ENCODE data around the gene KEAP1.
"Not testable (repeated sequence)": the region's sequence is repeated elsewhere in the genome, so short reads cannot be mapped to it uniquely, and the experiment has no call there.

The KEAP1 gene

DNA sequence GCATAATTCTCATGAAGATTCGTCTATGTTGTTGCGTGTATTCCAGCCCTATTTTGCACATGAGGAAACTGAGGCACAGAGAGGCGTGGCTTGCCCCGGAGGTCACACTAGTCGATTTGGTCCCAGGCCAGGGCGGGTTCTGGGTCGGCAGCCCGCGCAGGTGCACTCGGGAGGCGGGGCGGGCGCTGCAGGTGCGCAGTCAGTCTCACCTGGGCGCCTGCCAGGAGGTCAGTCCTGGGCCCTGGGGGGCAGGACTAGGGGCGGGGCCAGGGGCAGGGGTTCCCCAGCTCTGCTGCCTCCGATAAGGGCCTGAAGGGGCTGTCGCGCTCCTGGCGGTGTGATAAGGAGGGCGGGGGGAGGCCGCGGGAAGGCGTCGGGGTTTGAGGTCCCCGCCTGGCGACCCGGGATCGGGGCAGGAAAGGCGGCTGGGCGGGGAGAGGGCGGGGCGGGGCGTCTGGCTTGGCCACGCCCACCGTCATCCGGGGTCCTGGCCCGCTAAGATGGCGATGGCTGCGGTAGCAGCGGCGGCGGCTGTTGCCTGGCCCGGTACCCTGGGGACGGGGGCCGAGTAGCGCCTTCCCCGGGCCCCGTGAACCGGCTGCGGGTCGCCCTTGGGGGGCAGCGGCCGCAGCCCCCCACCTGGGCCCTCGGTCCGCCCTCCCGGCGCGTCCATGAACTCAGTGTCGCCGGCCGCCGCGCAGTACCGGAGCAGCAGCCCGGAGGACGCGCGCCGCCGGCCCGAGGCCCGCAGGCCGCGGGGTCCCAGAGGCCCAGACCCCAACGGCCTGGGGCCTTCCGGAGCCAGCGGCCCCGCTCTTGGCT is 40.5 kb upstream of the KEAP1 start, which contains the start of gene ATG4D:
Gene ATG4D (plus strand): TSS at position 485 of the 822 bp plus-strand sequence. CDS start 187 bp downstream, at position 672.
- Histone ChIP-seq H3K36me3 (ENCODE audit: insufficient read depth, low read length) (peaks cover 19% of the 10 kb centered on the region), H3K9ac (ENCODE audit: low read depth, low read length) (peak within 1 kb of the TSS; percentile 89), H3K4me1 (ENCODE audit: insufficient read depth, low read length) (no peaks in the 10 kb centered on the region), H3K27ac (ENCODE audit: low read depth, low read length) (peak within 1 kb of the TSS; percentile 55), H3K9me3 (ENCODE audit: insufficient read depth, low read depth, low read length) (no peaks in the 10 kb centered on the region), H3K27me3 (ENCODE audit: insufficient read depth, low read length) (no peaks in the 10 kb centered on the region), H3K4me3 (ENCODE audit: low read length) (peak within 1 kb of the TSS; percentile 96)
- 3% methylated on average over 79 of the region's 79 CpGs for WGBS

DNA sequence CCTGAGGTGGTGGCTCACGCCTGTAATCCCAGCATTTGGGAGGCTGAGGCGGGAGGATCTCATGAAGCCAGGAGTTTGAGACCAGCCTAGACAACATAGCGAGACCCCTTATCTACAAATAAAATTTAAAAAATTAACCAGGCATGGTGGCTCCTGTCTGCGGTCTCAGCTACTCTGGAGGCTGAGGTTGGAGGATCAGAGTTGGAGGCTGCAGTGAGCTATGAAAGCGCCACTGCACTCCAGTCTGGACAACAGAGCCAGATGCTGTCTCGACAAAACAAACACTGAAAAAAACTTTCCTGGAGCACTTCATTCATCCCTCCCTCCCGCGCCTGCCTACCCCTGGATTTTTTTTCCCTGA is 39.9 kb upstream of the KEAP1 start:
- Histone ChIP-seq H3K27me3 (ENCODE audit: insufficient read depth, low read length) (no peaks in the 10 kb centered on the region), H3K9ac (ENCODE audit: low read depth, low read length) (no peak overlapping the region), H3K36me3 (ENCODE audit: insufficient read depth, low read length) (peaks cover 13% of the 10 kb centered on the region), H3K9me3 (ENCODE audit: insufficient read depth, low read depth, low read length) (no peaks in the 10 kb centered on the region), H3K27ac (ENCODE audit: low read depth, low read length) (no peak overlapping the region), H3K4me1 (ENCODE audit: insufficient read depth, low read length) (no peaks in the 10 kb centered on the region), H3K4me3 (ENCODE audit: low read length) (peak overlapping the region; percentile 96)
- WGBS: 80% methylated on average over 8 of the region's 8 CpGs

DNA sequence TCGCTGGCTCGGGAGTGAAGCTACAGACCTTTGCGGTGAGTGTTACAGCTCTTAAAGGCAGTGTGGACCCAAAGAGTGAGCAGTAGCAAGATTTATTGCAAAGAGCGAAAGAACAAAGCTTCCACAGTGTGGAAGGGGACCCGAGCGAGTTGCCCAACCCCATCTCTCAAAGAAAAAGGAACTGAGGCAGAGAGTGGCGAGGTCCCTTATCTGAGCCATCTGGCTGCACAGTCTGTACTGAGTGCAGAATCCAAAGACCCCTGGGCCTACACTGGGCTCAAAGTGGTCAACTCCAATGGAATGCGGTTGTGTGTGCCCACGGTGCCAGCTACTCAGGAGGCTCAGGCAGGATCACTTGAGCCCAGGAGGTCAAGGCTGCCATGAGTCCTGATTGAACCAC is 35.9 kb upstream of the KEAP1 start:
- H3K9ac ChIP-seq (ENCODE audit: low read depth, low read length); H3K27ac ChIP-seq (ENCODE audit: low read depth, low read length); H3K27me3 ChIP-seq (ENCODE audit: insufficient read depth, low read length); H3K36me3 ChIP-seq (ENCODE audit: insufficient read depth, low read length); H3K4me1 ChIP-seq (ENCODE audit: insufficient read depth, low read length); H3K9me3 ChIP-seq (ENCODE audit: insufficient read depth, low read depth, low read length); H3K4me3 ChIP-seq (ENCODE audit: low read length): not testable (repeated sequence)
- WGBS: 88% methylated on average over 9 of the region's 9 CpGs

DNA sequence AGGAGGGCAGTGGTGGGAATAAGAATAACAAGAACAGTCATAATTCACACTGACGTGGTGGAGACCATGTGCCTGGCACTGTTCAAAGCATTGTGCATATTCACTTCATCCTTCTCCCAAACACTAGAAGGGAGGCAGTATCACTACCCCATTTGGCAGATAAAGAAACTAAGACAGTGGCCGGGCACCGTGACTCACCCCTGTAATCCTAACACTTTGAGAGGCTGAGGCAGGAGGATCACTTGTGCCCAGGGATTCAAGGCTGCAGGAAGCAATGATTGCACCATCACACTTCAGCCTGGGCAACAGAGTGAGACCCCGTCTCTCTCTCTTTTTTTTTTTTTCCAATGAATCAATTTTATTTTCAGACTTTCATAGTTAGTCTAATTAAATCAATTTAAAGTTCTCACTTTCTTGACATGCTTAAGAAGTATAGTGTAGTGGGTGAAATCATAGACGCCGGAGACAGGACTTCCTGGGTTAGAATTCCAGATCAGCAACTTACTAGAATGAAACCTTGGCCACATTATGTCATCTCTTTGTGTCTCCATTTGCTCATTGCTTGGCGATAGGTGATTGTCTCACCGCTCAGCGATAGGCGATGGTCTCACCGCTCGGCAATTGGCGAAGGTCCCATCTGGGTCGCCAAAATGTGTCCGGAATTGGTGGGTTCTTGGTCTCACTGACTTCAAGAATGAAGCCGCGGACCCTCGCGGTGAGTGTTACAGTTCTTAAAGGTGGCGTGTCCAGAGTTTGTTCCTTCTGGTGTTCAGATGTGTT is 35.2 kb upstream of the KEAP1 start:
- H3K27me3 ChIP-seq (ENCODE audit: insufficient read depth, low read length): no peaks in the 10 kb centered on the region; the same call in 1 of the 2 replicates
- no peaks in the 10 kb centered on the region for H3K36me3 ChIP-seq (ENCODE audit: insufficient read depth, low read length)
- no peak overlapping the region for H3K4me3 ChIP-seq (ENCODE audit: low read length)
- no peak overlapping the region for H3K27ac ChIP-seq (ENCODE audit: low read depth, low read length)
- WGBS: 91% methylated on average over 20 of the region's 20 CpGs
- no peaks in the 10 kb centered on the region for H3K9me3 ChIP-seq (ENCODE audit: insufficient read depth, low read depth, low read length)
- H3K4me1 ChIP-seq (ENCODE audit: insufficient read depth, low read length): no peaks in the 10 kb centered on the region
- no peak overlapping the region for H3K9ac ChIP-seq (ENCODE audit: low read depth, low read length)

DNA sequence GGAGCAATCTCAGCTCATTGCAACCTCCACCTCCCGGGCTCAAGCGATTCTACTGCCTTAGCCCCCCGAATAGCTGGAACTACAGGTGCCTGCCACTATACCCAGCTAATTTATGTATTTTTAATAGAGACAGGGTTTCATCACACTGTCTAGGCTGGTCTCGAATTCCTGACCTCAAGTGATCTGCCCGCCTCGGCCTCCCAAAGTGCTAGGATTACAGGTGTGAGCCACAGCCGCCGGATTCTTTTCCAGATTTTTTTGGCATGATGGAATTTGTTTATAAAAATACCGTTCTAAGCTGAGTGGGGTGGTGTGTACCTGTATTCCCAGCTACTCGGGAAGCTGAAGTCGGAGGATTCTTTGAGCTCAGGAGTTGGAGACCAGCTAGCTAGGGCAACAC is 34.5 kb upstream of the KEAP1 start:
- H3K9ac ChIP-seq (ENCODE audit: low read depth, low read length): no peak overlapping the region
- no peaks in the 10 kb centered on the region for H3K36me3 ChIP-seq (ENCODE audit: insufficient read depth, low read length)
- 91% methylated on average over 11 of the region's 11 CpGs for WGBS
- no peak overlapping the region for H3K4me3 ChIP-seq (ENCODE audit: low read length)
- H3K4me1 ChIP-seq (ENCODE audit: insufficient read depth, low read length): no peaks in the 10 kb centered on the region
- H3K9me3 ChIP-seq (ENCODE audit: insufficient read depth, low read depth, low read length): no peaks in the 10 kb centered on the region
- no peaks in the 10 kb centered on the region; the same call in 1 of the 2 replicates for H3K27me3 ChIP-seq (ENCODE audit: insufficient read depth, low read length)
- H3K27ac ChIP-seq (ENCODE audit: low read depth, low read length): no peak overlapping the region

DNA sequence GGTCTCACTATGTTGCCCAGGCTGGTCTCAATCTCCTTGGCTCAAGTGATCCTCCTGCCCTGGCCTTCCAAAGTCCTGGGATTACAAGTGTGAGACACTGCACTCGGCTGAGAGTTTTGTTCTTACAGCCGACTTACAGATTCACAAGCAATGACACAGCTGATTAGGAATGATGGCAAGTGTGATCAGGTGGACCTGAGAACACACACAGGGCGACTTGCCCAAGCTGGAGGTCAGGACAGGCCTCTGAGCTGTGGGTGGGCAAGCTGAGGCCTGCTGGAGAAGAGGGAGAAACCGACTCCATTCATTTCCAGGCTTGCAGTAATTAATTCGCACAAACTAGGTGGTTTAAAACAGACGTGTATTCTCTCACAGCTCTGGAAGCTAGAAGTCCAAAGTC is 32.5 kb upstream of the KEAP1 start:
- Histone ChIP-seq H3K9ac (ENCODE audit: low read depth, low read length) (no peak overlapping the region), H3K4me1 (ENCODE audit: insufficient read depth, low read length) (no peaks in the 10 kb centered on the region), H3K9me3 (ENCODE audit: insufficient read depth, low read depth, low read length) (no peaks in the 10 kb centered on the region), H3K27ac (ENCODE audit: low read depth, low read length) (no peak overlapping the region), H3K4me3 (ENCODE audit: low read length) (no peak overlapping the region), H3K36me3 (ENCODE audit: insufficient read depth, low read length) (no peaks in the 10 kb centered on the region), H3K27me3 (ENCODE audit: insufficient read depth, low read length) (no peaks in the 10 kb centered on the region; the same call in 1 of the 2 replicates)
- 84% methylated on average over 6 of the region's 6 CpGs for whole genome bisulfite sequencing

DNA sequence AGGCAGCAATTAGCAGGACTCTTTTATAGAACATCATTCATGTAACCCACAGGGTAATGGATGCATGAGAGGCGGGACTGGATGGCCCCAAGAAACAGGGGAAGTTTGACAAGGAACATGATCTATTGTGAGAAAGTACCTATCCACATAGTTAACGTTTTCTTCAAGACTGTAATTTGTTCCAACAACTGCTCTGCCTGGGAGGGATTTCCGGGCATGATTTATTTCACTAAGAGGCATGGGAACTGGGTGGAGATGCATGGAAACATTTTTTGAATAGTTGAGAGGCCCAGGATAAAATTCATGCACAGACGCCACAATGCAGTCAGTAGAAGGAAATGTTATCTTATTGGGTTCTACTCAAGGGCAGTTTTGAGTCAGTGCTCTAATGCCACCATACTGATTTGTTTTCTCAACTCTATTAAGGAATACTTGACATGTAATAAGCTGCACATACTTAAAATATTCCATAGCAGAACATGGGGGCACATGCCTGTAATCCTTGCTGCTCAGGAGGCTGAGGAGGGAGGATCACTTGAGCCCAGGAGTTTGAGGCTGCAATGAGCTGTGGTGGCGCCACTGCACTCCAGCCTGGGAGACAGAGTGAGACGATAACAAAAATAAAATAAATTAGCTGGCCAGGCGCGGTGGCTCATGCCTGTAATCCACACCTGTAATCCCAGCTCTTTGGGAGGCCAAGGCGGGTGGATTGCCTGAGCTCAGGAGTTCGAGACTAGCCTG is 30.7 kb upstream of the KEAP1 start:
- Histone ChIP-seq H3K27me3 (ENCODE audit: insufficient read depth, low read length) (no peaks in the 10 kb centered on the region; the same call in 1 of the 2 replicates), H3K36me3 (ENCODE audit: insufficient read depth, low read length) (no peaks in the 10 kb centered on the region), H3K27ac (ENCODE audit: low read depth, low read length) (no peak overlapping the region), H3K4me3 (ENCODE audit: low read length) (no peak overlapping the region), H3K9ac (ENCODE audit: low read depth, low read length) (no peak overlapping the region), H3K9me3 (ENCODE audit: insufficient read depth, low read depth, low read length) (no peaks in the 10 kb centered on the region), H3K4me1 (ENCODE audit: insufficient read depth, low read length) (no peaks in the 10 kb centered on the region)
- 90% methylated on average over 10 of the region's 10 CpGs for WGBS

DNA sequence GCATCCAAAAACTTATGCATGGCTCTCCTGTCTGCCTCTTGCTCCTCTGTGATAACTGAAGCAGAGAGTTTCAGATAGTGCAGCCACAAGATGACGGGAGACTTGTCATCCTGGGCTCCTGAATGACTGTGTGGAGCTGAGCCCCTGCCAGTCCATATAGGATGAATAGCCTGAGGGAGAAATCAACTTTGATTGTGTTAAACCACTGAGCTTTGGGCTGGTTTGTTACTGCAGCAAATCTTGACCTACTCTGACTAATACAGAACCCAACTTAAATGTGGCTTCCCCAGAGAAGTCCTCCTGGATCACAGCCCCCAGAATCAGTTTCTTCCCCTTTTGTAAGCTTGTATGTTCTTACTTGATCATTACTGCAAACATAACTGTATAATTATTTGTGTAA is 29.3 kb upstream of the KEAP1 start:
- WGBS: 89% methylated on average over 1 of the region's 1 CpG
- Histone ChIP-seq H3K4me3 (ENCODE audit: low read length) (no peak overlapping the region), H3K9me3 (ENCODE audit: insufficient read depth, low read depth, low read length) (no peaks in the 10 kb centered on the region), H3K4me1 (ENCODE audit: insufficient read depth, low read length) (no peaks in the 10 kb centered on the region), H3K27ac (ENCODE audit: low read depth, low read length) (no peak overlapping the region), H3K36me3 (ENCODE audit: insufficient read depth, low read length) (no peaks in the 10 kb centered on the region), H3K27me3 (ENCODE audit: insufficient read depth, low read length) (no peaks in the 10 kb centered on the region; the same call in 1 of the 2 replicates), H3K9ac (ENCODE audit: low read depth, low read length) (no peak overlapping the region)

DNA sequence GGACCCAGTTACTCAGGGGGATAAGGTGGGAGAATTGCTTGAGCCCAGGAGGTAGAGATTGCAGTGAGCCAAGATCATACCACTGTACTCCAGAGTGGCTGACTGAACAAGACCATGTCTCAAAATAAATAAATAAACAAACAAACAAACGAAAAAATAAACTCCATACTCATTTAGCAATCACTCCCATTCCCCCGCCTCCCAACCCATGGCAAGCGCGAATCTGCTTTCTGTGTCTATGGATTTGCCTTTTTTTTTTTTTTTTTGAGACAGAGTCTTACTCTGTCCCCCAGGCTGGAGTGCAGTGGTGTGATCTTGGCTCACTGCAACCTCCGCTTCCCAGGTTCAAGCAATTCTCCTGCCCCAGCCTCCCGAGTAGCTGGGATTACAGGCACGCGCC is 23.7 kb upstream of the KEAP1 start:
- not testable (repeated sequence) for H3K36me3 ChIP-seq (ENCODE audit: insufficient read depth, low read length); H3K9ac ChIP-seq (ENCODE audit: low read depth, low read length); H3K4me3 ChIP-seq (ENCODE audit: low read length); H3K9me3 ChIP-seq (ENCODE audit: insufficient read depth, low read depth, low read length); H3K4me1 ChIP-seq (ENCODE audit: insufficient read depth, low read length); H3K27me3 ChIP-seq (ENCODE audit: insufficient read depth, low read length); H3K27ac ChIP-seq (ENCODE audit: low read depth, low read length)
- 90% methylated on average over 8 of the region's 8 CpGs for WGBS

DNA sequence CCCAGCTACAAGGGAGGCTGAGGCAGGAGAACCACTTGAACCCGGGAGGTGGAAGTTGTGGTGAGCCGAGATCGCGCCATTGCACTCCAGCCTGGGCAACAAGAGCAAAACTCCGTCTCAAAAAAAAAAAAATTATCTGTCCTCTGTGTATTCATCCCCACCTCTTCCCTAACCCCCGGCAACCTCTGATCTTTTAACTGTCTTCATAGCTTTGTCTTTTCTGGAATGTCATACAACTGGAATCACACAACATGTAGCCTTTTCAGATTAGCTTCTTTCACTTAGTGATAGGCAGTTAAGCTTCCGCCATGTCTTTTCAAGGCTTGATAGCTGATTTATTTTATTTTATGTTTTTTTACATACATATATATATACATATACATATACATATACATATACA is 22.5 kb upstream of the KEAP1 start:
- Histone ChIP-seq H3K27me3 (ENCODE audit: insufficient read depth, low read length) (no peaks in the 10 kb centered on the region), H3K4me3 (ENCODE audit: low read length) (no peak overlapping the region), H3K9ac (ENCODE audit: low read depth, low read length) (no peak overlapping the region), H3K4me1 (ENCODE audit: insufficient read depth, low read length) (no peaks in the 10 kb centered on the region), H3K9me3 (ENCODE audit: insufficient read depth, low read depth, low read length) (no peaks in the 10 kb centered on the region), H3K36me3 (ENCODE audit: insufficient read depth, low read length) (no peaks in the 10 kb centered on the region), H3K27ac (ENCODE audit: low read depth, low read length) (no peak overlapping the region)
- WGBS: 93% methylated on average over 6 of the region's 7 CpGs

DNA sequence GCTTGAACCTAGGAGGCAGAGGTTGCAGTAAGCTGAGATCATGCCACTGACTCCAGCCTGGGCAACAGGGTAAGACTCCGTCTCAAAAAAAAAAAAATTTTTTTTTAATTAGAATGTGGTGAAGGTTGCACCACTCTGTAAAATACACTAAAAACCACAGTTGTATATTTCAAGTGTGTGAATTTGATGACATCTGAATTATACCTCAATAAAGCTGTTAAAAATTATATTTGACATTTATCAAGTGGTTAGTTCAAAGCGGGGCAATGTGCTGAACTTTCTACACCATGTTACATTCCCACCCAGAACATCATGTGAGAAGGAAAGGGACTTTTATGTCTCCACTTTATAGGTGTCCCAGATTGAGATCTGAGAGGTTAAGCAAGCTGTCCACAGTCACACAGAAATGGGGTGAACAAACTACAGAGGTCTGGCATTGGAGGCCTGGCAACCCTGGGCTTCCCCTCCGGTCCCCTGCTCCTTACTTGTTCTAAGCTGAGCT is 20.0 kb upstream of the KEAP1 start:
- 91% methylated on average over 1 of the region's 3 CpGs for WGBS
- no peak overlapping the region for H3K9ac ChIP-seq (ENCODE audit: low read depth, low read length)
- no peaks in the 10 kb centered on the region for H3K9me3 ChIP-seq (ENCODE audit: insufficient read depth, low read depth, low read length)
- no peaks in the 10 kb centered on the region for H3K36me3 ChIP-seq (ENCODE audit: insufficient read depth, low read length)
- no peak overlapping the region for H3K4me3 ChIP-seq (ENCODE audit: low read length)
- H3K27me3 ChIP-seq (ENCODE audit: insufficient read depth, low read length): peaks cover 18% of the 10 kb centered on the region
- H3K27ac ChIP-seq (ENCODE audit: low read depth, low read length): no peak overlapping the region
- 0 out of 2 replicates have a peak, but pooled peaks cover 2% of the 10 kb centered on the region for H3K4me1 ChIP-seq (ENCODE audit: insufficient read depth, low read length)

Data from HUES64 (cell line).